Memory B cell (primary cell): Measurements from ENCODE around the gene APRT.
A peak's percentile ranks its signal among the peaks of the same experiment; 100 is the strongest.

Experiments
- ATAC-seq: fragments of 150-1000 bp; cut with Tn5 transposase; 2 replicates; pipeline ENCODE4 v1.10.0; 2021; ENCODE audit warnings: low read depth, mild to moderate bottlenecking, moderate library complexity
- DNase-seq, 2 donors: peaks; one replicate each; pipeline ENCODE4 v3.0.0; 2022; ENCODE audit warnings: low spot score in 2 of 2
- H3K27ac Mint-ChIP-seq: one replicate; pipeline ENCODE4 v1.8.0; 2022; ENCODE audit warnings: mild to moderate bottlenecking, moderate library complexity, mixed read lengths
- H3K27me3 Mint-ChIP-seq: one replicate; pipeline ENCODE4 v1.8.0; 2022; ENCODE audit warnings: mixed read lengths
- H3K36me3 Mint-ChIP-seq: one replicate; pipeline ENCODE4 v1.8.0; 2022; ENCODE audit warnings: mild to moderate bottlenecking, mixed read lengths
- H3K4me1 Mint-ChIP-seq: one replicate; pipeline ENCODE4 v1.8.0; 2022; ENCODE audit warnings: mixed read lengths
- H3K4me3 Mint-ChIP-seq: one replicate; pipeline ENCODE4 v1.8.0; 2022; ENCODE audit warnings: mild to moderate bottlenecking, moderate library complexity, mixed read lengths
- H3K9me3 Mint-ChIP-seq: one replicate; pipeline ENCODE4 v1.8.0; 2022; ENCODE audit warnings: mixed read lengths

The APRT gene

DNA sequence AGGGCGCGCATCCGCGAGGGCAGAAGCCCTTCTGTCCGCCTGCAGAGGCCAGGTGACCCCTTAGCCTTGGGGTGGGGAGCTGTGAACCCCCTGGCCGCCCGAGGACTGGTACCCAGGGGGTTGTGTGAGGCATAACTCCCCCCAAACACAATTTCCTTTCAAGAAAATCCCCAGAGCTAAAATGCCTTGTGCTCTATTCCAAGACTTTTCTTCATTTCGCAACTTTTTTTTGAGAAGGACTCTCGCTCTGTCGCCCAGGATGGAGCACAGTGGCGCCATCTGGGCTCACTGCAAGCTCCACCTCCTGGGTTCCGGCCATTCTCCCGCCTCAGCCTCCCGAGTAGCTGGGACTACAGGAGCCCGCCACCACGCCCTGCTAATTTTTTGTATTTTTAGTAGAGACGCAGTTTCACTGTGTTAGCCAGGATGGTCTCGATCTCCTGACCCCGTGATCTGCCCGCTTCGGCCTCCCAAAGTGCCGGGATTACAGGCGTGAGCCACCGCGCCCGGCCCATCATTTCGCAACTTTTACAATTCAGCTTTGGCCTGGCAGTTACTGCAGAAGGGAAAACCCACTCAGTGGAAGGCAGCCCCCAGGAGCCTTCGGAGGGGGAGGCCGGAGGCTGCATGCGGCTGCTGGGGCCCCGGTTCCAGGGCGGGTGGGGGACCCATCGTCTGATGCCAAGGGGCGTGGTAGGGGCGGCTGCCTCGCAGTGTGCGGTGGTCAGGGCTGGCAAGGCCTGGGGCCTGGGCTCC lies 963 bp upstream of the APRT start:
- peaks cover 1% of the 10 kb centered on the region for H3K36me3 Mint-ChIP-seq
- DNase-seq = no peak
- H3K4me3 Mint-ChIP-seq = peak overlapping the region; percentile 79
- H3K27me3 Mint-ChIP-seq = no peaks in the 10 kb centered on the region
- ATAC-seq = no peak
- H3K9me3 Mint-ChIP-seq = no peaks in the 10 kb centered on the region
- H3K4me1 Mint-ChIP-seq = peaks cover 13% of the 10 kb centered on the region
- peak overlapping the region; percentile 50 for H3K27ac Mint-ChIP-seq

- Mint-ChIP-seq H3K27me3 (no peaks in the 10 kb centered on the region), H3K36me3 (peaks cover 1% of the 10 kb centered on the region), H3K27ac (peak overlapping the region; percentile 91), H3K9me3 (no peaks in the 10 kb centered on the region), H3K4me3 (peak overlapping the region; percentile 99), H3K4me1 (peaks cover 13% of the 10 kb centered on the region)
- ATAC-seq (peak; percentile 41), DNase-seq (peak in 1 of 2 donors; percentile 41)
These were observed 588 bp downstream of the APRT start for GRCh38 chr16:88810912-88811768.

DNA sequence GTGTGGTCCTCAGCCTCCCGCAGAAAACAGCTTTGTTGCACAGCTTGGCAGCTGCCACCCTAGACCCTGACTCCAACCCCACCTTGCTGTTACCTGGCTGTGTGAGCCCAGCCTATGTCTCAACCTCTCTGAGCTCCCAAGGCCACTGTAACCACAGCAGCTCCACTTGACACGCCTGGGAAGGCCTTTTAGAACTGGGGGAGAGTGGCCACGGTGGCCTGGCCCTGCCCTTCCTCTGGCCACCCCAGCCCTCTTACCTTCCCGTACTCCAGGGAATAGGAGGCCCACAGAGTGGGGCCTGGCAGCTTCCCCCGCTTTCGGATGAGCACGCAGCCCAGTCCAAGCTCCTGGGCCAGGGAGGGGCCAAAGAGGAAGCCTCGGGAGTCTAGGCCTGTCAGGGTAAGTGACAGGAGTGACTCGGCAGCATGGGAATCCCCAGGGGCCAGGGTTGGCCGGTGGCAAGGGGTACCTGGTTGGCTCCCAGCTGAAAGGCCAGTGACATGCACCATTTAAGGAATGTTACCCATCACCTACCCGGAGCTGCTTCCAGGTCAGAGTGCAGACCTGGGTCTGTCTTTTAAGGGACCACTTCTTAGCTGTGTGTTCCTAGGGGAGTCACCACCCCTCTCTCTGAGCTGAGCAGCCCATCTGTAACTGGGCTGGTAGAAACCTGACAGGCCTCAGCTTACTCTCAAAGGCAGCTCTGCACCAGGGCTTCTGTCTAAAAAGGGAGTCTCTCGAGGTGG lies 1.4 kb downstream of the APRT start:
- peak overlapping the region; percentile 99 for H3K4me3 Mint-ChIP-seq
- no peak for ATAC-seq

DNA sequence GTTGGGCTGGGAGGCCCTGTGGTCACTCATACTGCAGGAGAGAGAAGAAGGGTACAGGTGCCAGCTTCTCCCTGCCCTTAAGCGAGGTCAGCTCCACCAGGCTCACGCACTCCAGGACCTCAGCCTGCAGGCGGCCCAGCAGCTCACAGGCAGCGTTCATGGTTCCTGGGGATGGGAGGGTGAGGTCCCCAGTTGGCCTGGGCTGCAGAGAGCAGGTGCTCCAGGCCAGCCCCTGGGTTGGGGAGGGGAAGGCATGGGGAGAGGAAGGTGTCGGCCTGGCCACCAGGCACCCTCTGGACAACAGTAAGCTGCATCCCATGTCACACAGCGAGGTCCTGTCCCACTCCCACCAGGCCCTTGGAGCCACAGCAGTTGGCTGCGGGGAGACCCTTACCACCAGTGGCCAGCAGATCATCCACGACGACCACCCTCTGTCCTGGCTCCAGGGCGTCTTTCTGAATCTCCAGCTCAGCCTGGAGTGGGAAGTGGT lies 2.0 kb downstream of the APRT start:
- H3K36me3 Mint-ChIP-seq = peaks cover 1% of the 10 kb centered on the region
- no peaks in the 10 kb centered on the region for H3K27me3 Mint-ChIP-seq
- peaks cover 13% of the 10 kb centered on the region for H3K4me1 Mint-ChIP-seq
- DNase-seq (no peak), ATAC-seq (no peak)
- no peaks in the 10 kb centered on the region for H3K9me3 Mint-ChIP-seq
- no peak overlapping the region for H3K27ac Mint-ChIP-seq
- peak overlapping the region; percentile 24 for H3K4me3 Mint-ChIP-seq

More for the DNA sequence above, 1.4 kb downstream of the APRT start:
- H3K4me1 Mint-ChIP-seq = peaks cover 13% of the 10 kb centered on the region
- no peaks in the 10 kb centered on the region for H3K9me3 Mint-ChIP-seq
- no peaks in the 10 kb centered on the region for H3K27me3 Mint-ChIP-seq
- H3K36me3 Mint-ChIP-seq = peaks cover 1% of the 10 kb centered on the region
- DNase-seq = no peak
- H3K27ac Mint-ChIP-seq = no peak overlapping the region

DNA sequence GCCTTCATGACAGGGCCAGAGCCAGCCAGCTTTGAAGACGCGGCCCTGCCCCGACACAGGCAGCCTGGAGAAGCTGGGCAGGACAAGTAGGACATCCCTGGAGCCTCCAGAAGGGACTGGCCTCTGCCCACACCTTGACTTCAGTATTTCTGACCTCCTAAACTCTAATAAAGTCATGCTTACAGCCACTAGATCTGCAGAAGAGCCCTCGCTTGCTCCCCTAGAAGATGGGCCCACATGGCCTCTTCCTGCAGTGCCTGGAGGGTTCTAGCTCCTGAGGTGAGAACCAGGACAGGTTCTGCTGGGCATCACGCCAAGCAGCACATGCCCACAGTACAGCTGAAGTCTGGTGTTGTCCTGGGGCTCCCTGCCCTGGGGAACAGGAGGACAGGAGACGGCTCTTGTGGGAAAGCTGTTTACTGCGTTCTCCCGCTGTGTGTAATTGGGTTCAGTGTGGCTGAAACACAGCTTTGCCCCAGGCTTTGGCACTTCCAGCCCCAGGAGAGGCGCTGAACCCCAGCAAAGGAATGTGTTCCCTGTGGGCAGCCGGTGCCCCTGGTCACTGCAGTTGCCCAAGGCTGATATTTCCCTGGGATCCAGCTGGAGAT lies 2.6 kb downstream of the APRT start:
- ATAC-seq (no peak), DNase-seq (no peak)
- Mint-ChIP-seq H3K27me3 (no peaks in the 10 kb centered on the region), H3K9me3 (no peaks in the 10 kb centered on the region), H3K4me3 (no peak overlapping the region), H3K36me3 (peaks cover 1% of the 10 kb centered on the region), H3K4me1 (peaks cover 13% of the 10 kb centered on the region), H3K27ac (no peak overlapping the region)

- H3K4me3 Mint-ChIP-seq = no peak overlapping the region
- H3K4me1 Mint-ChIP-seq = peaks cover 13% of the 10 kb centered on the region
- peaks cover 1% of the 10 kb centered on the region for H3K36me3 Mint-ChIP-seq
- no peak for ATAC-seq
- H3K27me3 Mint-ChIP-seq = no peaks in the 10 kb centered on the region
- H3K27ac Mint-ChIP-seq = no peak overlapping the region
- no peak for DNase-seq
- no peaks in the 10 kb centered on the region for H3K9me3 Mint-ChIP-seq
These were observed 3.9 kb downstream of the APRT start for GRCh38 chr16:88807626-88808453.

DNA sequence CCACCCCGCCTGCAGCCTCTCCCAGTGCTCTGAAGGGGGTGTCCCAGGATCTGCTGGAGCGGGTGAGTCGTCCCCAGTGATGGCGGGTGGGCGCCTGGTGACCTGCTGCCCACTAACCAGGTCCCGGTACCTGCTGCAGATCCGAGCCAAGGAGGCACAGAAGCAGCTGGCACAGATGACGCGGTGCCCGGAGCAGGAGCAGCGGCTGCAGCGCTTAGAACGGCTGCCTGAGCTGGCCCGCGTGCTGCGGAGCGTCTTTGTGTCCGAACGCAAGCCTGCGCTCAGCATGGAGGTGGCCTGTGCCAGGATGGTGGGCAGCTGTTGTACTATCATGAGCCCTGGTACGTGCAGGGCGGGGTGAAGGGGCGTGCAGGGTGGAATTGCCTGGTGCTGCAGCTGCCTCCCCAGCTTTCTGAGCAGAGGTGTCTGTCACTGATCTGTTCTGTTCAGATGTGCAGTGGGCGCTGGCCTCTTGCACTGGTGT lies 4.5 kb downstream of the APRT start:
- ATAC-seq (no peak), DNase-seq (no peak)
- Mint-ChIP-seq H3K4me1 (peaks cover 10% of the 10 kb centered on the region), H3K36me3 (peaks cover 1% of the 10 kb centered on the region), H3K4me3 (no peak overlapping the region), H3K9me3 (no peaks in the 10 kb centered on the region), H3K27me3 (no peaks in the 10 kb centered on the region), H3K27ac (no peak overlapping the region)

- H3K9me3 Mint-ChIP-seq = no peaks in the 10 kb centered on the region
- H3K36me3 Mint-ChIP-seq = peaks cover 1% of the 10 kb centered on the region
- ATAC-seq = no peak
- peaks cover 10% of the 10 kb centered on the region for H3K4me1 Mint-ChIP-seq
- no peak for DNase-seq
- H3K27me3 Mint-ChIP-seq = no peaks in the 10 kb centered on the region
- H3K4me3 Mint-ChIP-seq = no peak overlapping the region
- H3K27ac Mint-ChIP-seq = no peak overlapping the region
These were observed 5.1 kb downstream of the APRT start for GRCh38 chr16:88806491-88807111.

- peaks cover 10% of the 10 kb centered on the region for H3K4me1 Mint-ChIP-seq
- ATAC-seq (no peak), DNase-seq (no peak)
- H3K4me3 Mint-ChIP-seq = no peak overlapping the region
- H3K36me3 Mint-ChIP-seq = peaks cover 1% of the 10 kb centered on the region
- H3K9me3 Mint-ChIP-seq = no peaks in the 10 kb centered on the region
- H3K27me3 Mint-ChIP-seq = no peaks in the 10 kb centered on the region
- no peak overlapping the region for H3K27ac Mint-ChIP-seq
These were observed 5.8 kb downstream of the APRT start for GRCh38 chr16:88805887-88806393.

DNA sequence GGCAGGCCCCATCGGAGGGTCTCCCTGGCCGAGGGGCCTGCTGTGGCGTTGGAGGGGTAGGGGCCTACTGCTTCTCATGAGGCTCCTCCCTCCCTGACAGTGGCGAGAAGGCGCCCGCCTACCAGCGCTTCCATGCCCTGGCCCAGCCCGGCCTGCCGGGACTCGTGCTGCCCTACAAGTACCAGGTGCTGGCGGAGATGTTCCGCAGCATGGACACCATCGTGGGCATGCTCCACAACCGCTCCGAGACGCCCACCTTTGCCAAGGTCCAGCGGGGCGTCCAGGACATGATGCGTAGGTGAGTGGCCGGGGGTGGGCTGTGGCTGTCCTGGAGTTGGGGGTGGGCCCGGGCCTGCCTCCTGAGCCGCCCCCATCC lies 6.4 kb downstream of the APRT start:
- H3K4me3 Mint-ChIP-seq = no peak overlapping the region
- peaks cover 1% of the 10 kb centered on the region for H3K36me3 Mint-ChIP-seq
- DNase-seq (no peak), ATAC-seq (no peak)
- H3K27me3 Mint-ChIP-seq = no peaks in the 10 kb centered on the region
- H3K27ac Mint-ChIP-seq = no peak overlapping the region
- no peaks in the 10 kb centered on the region for H3K9me3 Mint-ChIP-seq
- H3K4me1 Mint-ChIP-seq = peaks cover 9% of the 10 kb centered on the region

DNA sequence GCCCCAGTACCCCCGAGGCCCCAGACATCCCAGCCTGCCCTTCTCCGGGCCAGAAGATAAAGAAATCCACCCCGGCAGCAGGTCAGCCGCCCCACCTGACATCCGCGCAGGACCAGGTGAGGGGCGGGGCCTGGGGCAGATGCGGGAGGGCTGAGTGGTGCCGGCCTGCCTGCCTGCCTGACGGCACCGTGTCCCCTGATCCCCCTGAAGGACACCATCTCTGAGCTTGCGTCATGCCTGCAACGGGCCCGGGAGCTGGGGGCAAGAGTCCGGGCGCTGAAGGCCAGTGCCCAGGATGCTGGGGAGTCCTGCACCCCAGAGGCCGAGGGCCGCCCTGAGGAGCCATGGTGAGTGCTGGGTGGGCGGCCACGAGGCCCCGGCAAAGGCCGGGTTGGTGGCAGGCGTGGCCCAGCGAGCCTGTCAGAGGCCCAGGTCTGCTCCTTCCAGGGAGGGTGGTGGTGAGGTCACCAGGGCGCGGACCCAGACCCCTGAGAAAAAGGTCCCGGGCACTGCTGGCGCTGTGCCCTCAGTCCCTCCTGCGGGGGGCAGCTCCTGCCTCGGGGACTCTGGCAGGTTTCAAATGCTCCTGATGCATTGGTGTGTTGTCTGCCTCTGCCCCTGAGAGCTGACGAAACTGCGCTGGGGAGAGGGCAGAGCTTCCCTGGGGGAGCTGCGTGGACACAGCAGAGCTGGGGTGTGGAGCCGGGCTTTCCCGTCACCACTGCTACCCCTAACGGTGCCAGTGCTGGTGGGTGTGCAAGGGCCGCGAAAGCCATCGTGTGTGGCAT lies 7.0 kb downstream of the APRT start:
- no peak overlapping the region for H3K4me3 Mint-ChIP-seq
- no peak for DNase-seq
- no peaks in the 10 kb centered on the region for H3K27me3 Mint-ChIP-seq
- no peak for ATAC-seq
- no peak overlapping the region for H3K27ac Mint-ChIP-seq
- peaks cover 1% of the 10 kb centered on the region for H3K36me3 Mint-ChIP-seq
- H3K9me3 Mint-ChIP-seq = no peaks in the 10 kb centered on the region
- H3K4me1 Mint-ChIP-seq = peaks cover 8% of the 10 kb centered on the region

- Mint-ChIP-seq H3K9me3 (no peaks in the 10 kb centered on the region), H3K4me3 (peak overlapping the region; percentile 44), H3K36me3 (peaks cover 1% of the 10 kb centered on the region), H3K27me3 (no peaks in the 10 kb centered on the region), H3K27ac (no peak overlapping the region), H3K4me1 (peaks cover 8% of the 10 kb centered on the region)
- no peak for DNase-seq
- ATAC-seq = no peak
These were observed 7.6 kb downstream of the APRT start for GRCh38 chr16:88804173-88804551.
